ENCODE data around the gene CHL1.

Gene CHL1

GRCh38 chr3:445960-446359 is 249.4 kb downstream of the CHL1 start:
- no peak for TF ChIP-seq ZFX (IDR thresholded peaks at IDR 0.05)
- no peak overlapping the region for H3K27ac ChIP-seq

- TF ChIP-seq CTCF (conservative IDR thresholded peaks at IDR 0.05) (no peak), ZFX (IDR thresholded peaks at IDR 0.05) (no peak)
- no peak overlapping the region for H3K27ac ChIP-seq
These were observed 251.1 kb downstream of the CHL1 start for GRCh38 chr3:447671-448070.

GRCh38 chr3:449711-450110 is 253.1 kb downstream of the CHL1 start:
- no peak overlapping the region for H3K27ac ChIP-seq
- TF ChIP-seq ZFX (IDR thresholded peaks at IDR 0.05) (no peak), CTCF (conservative IDR thresholded peaks at IDR 0.05) (no peak)

GRCh38 chr3:452221-452620 is 255.7 kb downstream of the CHL1 start:
- TF ChIP-seq ZFX (IDR thresholded peaks at IDR 0.05) (no peak), CTCF (conservative IDR thresholded peaks at IDR 0.05) (no peak)
- no peak overlapping the region for H3K27ac ChIP-seq

GRCh38 chr3:453106-453505 is 256.5 kb downstream of the CHL1 start:
- TF ChIP-seq CTCF (conservative IDR thresholded peaks at IDR 0.05): no peak
- no peak overlapping the region for H3K27ac ChIP-seq

- TF ChIP-seq CTCF (conservative IDR thresholded peaks at IDR 0.05) (no peak), ZFX (IDR thresholded peaks at IDR 0.05) (no peak)
- H3K27ac ChIP-seq: no peak overlapping the region
These were observed 258.4 kb downstream of the CHL1 start for GRCh38 chr3:454986-455385.

- TF ChIP-seq CTCF (conservative IDR thresholded peaks at IDR 0.05) (no peak), ZFX (IDR thresholded peaks at IDR 0.05) (no peak)
These were observed 261.6 kb downstream of the CHL1 start for GRCh38 chr3:458124-458523.

GRCh38 chr3:458653-459310 is 262.2 kb downstream of the CHL1 start:
- H3K27ac ChIP-seq: no peak overlapping the region

More at GRCh38 chr3:458124-458523, 261.6 kb downstream of the CHL1 start:
- H3K27ac ChIP-seq: no peak overlapping the region

More at GRCh38 chr3:458653-459310, 262.2 kb downstream of the CHL1 start:
- no peak for TF ChIP-seq CTCF (conservative IDR thresholded peaks at IDR 0.05)
- no peak for TF ChIP-seq ZFX (IDR thresholded peaks at IDR 0.05)

Measured in C4-2B (cell line).